Measurements from ENCODE around the gene DISC1.
"Not testable (repeated sequence)": the region's sequence is repeated elsewhere in the genome, so short reads cannot be mapped to it uniquely, and the experiment has no call there.

DISC1 gene

DNA sequence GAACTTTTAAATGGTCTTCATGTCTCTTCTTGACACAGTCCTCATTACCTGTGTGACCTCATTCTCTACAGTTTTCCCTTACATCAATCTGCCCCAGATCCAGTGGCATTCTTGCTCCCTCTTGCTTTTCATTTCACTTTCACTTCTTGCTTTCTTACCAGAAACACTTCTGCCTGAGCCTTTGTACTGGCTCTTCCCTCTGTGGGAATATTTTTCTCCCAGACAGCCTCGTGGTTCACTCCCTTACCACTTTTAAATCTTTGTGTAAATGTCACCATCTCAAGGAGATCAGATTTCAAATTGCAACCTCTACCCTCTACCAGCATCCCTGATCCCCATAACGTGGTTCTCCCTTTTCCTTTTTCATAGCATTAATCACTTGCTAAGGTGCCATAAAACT lies 73.2 kb downstream of the DISC1 start:
- DNase-seq (ENCODE audit: low spot score), result no peak

DNA sequence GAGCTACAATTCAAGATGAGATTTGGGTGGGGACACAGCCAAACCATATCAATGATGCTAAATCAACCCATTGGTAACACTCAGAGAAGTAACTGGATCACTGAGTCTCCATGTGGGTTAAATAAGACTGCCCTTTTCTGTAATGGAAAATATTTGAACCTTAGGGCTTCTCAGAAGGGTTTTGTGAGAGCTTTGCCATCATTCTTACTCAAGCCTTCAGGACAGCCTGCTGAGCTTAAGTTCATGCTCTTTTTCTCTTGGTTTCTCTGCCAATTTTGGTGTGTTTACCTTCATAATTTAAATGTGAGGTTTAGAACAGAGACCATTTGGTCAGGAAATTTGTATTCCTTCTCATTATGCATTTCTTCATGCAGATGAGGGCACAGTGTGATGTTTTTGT lies 74.7 kb downstream of the DISC1 start:
- DNase-seq (ENCODE audit: low spot score), result no peak

- no peak for DNase-seq (ENCODE audit: low spot score)
Measured at GRCh38 chr1:231702331-231702730, 75.7 kb downstream of the DISC1 start.

DNA sequence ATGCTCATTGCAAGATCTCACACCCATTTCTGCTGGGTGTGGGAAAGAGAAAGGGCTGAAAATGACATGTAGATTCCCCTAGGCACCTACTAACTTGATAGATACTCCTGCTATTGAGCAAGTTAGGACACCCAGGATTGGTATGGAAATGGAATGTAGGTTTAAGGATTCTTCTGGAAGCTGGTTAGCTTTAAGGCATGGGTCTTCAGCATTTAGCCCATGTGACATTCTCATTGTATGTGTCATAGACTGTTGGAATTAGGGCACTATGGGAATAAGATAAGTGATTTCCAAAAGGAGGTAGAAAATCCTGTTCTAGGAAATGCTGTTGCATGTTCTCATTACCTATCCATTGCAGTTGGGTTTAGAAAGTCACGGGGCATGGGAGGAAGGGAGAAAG lies 76.2 kb downstream of the DISC1 start:
- DNase-seq (ENCODE audit: low spot score), result no peak

- DNase-seq (ENCODE audit: low spot score), result no peak
Measured at GRCh38 chr1:231705806-231706760, 79.5 kb downstream of the DISC1 start.

DNA sequence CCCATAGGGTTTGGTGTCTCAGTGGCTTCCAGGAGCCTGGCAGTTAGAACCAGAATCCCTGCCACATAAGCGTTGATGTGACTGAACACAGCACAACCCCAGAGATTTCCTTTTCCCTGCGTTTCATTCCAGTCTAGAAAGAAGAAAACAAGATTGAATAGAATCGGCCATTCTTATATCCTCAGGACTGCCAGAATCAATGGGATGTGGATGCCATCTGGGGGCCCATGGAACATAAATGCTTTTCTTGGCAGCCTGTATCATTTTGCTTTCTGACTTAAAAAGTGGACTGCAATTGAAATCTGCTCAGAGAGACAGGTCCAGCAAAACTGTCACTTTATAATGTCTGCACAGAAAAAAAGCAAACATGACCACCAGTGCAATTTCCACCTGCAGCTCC lies 80.3 kb downstream of the DISC1 start:
- no peak for DNase-seq (ENCODE audit: low spot score)

GRCh38 chr1:231707407-231707806 lies 80.8 kb downstream of the DISC1 start:
- no peak for DNase-seq (ENCODE audit: low spot score)

- DNase-seq (ENCODE audit: low spot score), result no peak
Measured at GRCh38 chr1:231708394-231708793, 81.8 kb downstream of the DISC1 start.

- DNase-seq (ENCODE audit: low spot score), result no peak
Measured at GRCh38 chr1:231714440-231714839, 87.8 kb downstream of the DISC1 start.

GRCh38 chr1:231715816-231716722 lies 89.5 kb downstream of the DISC1 start:
- no peak for DNase-seq (ENCODE audit: low spot score)

GRCh38 chr1:231716879-231717278 lies 90.3 kb downstream of the DISC1 start:
- DNase-seq (ENCODE audit: low spot score), result no peak

- no peak for DNase-seq (ENCODE audit: low spot score)
Measured at GRCh38 chr1:231719485-231720183, 93.0 kb downstream of the DISC1 start.

DNA sequence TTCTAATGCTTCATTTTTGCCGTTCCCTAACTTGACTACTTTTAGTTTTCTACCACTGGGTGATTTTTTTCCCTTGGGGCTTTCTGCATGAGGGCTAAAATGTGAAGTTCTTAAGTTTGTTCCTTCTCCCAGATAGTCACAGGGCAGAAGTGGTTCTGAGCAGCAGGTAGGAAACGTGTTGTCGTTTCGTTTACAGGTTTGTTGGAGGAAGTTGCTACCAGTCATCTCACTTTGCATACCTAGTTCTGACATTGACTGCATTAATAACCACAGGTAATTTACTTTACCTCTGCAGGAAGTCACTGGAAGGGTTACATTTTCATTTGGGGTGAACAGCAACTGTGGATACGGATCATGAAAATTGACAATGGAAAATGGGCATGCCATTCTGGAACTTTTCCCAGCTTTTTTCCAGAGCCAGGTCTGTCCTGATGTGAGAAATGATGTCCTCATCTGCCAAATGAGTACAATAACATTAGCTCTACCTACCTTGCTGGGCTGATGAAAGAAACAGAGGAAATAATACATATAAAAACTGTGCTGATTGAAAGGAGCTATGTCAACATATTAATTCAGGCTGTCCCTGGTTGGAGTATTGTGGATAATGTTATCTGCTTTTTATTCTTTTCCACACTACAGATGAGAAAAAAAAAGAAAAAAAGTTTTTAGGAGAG lies 94.2 kb downstream of the DISC1 start:
- no peak for DNase-seq (ENCODE audit: low spot score)

DNA sequence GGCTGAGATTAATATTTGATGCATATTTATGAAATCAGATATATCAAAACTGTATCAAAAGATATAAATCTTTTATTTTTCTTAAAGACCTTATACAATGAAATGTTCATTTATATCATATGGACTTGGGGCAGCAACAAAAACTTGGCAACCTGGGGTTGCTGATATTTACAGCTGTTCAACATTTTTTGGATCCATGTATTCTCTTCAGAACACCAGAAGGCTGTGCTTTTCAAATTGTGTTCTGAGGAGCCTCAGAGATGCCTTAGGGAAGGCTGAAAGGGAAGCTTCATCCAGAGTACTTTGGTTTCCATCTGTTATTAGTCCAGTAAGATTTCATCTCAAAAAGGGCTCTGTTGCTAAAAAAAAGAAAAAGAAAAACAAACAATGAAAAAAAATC lies 94.8 kb downstream of the DISC1 start:
- no peak for DNase-seq (ENCODE audit: low spot score)

GRCh38 chr1:231722356-231722755 lies 95.8 kb downstream of the DISC1 start:
- no peak for DNase-seq (ENCODE audit: low spot score)

GRCh38 chr1:231723146-231723545 lies 96.6 kb downstream of the DISC1 start:
- DNase-seq (ENCODE audit: low spot score), result no peak

DNA sequence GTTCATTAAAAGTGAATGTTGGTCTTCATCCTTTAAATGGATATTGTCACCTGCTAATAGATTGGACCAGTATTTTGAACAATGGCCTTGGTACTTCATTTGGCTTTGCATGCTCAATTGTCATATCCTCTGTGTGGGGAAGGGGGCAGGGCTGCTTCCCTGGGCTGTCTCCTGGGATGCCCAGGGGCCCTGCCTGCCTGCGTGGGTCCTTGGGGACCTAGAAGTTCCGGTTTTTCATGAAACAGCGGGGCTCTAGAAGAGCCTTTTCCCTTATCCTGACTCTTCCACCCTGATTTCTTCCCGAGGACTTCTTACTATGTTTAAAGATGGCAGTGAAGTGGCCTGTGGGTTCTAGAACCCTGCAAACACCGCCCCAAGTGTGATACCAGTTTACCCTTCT lies 97.5 kb downstream of the DISC1 start:
- no peak for DNase-seq (ENCODE audit: low spot score)

GRCh38 chr1:231724876-231725647 lies 98.5 kb downstream of the DISC1 start:
- DNase-seq (ENCODE audit: low spot score), result peak; percentile 61

DNA sequence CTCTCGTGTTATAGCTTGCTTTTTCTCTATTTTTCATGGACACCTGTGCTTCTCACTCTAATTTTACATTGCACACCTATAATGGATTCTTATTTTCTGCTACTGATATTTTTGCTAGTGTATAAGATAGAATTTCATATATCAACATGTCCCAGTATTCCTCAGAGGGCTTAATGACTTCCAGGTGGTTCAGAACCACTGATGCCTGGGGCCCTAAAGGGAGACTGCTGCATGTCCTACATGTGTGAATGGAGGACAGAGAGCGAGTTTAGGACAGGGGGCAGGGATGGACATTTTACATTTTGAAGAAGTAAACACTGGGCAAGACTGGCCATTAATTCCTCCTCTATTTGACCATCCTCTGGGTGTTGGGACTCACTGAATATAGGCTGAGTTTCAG lies 100.6 kb downstream of the DISC1 start:
- DNase-seq (ENCODE audit: low spot score), result no peak

GRCh38 chr1:231728987-231729386 lies 102.4 kb downstream of the DISC1 start:
- DNase-seq (ENCODE audit: low spot score), result not testable (repeated sequence)

GRCh38 chr1:231729544-231729943 lies 103.0 kb downstream of the DISC1 start:
- no peak for DNase-seq (ENCODE audit: low spot score)

All from Ammon's horn (tissue), 1 donor.